Fibroblast of pulmonary artery (primary cell): Measurements from ENCODE around the gene MEGF6.

Source experiments
- DNase-seq: peaks from one replicate; pipeline ENCODE4 v3.0.0-alpha.2; 2010; ENCODE audit warnings: low read depth
- H3K4me3 ChIP-seq: replicated peaks from 2 replicates; pipeline ENCODE4 v1.5.1; 2011; ENCODE audit warnings: low read depth, mild to moderate bottlenecking, control low read depth, low read length, moderate library complexity
- CTCF ChIP-seq: IDR thresholded peaks from 2 replicates; pipeline ENCODE4 v1.5.1; 2011; ENCODE audit warnings: mild to moderate bottlenecking, control low read depth, low read length, inconsistent platforms; ENCODE audit errors: missing control alignments

Gene MEGF6

DNA sequence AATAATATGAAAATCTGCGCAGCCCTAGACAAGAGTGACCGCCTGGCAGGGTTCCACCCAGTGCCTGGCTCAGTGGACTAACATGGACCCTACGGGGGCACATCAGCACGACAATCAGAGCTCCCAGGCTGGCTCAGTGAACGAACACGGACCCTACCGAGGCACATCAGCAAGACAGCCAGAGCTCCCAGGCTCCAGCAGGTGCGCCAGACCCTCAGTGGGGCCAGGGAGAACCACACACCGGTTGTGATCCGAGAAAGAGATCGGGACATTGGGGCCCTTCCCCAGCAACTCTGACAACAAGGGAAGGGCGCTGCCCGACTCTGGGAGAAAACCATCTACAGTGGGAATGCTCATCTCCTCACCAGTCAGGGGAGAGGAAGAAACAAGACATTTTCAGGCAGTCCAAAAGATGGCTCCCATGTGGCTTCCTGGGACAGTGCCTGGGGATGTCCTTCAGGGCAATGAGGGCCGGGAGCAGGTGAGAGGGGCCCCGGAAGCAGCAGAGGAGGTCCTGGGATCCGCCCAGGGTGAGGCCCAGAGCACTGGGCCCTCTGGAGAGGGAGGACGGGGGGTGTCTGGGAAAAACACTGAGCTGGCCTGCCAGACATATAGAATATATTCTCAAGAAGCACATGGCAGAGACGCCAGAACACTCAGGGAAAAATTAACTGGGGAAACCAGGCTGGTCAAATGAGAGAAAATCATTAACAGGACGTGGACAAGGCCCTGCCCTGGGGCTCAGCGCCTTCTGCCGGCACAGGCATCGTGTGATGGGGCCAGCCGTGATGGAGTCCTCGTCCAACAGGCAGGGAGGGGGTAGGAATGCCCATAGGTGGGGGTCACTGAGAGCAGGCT, 152.0 kb downstream of the MEGF6 start:
- no peak overlapping the region for H3K4me3 ChIP-seq
- no peak for DNase-seq
- no peak for TF ChIP-seq CTCF

DNA sequence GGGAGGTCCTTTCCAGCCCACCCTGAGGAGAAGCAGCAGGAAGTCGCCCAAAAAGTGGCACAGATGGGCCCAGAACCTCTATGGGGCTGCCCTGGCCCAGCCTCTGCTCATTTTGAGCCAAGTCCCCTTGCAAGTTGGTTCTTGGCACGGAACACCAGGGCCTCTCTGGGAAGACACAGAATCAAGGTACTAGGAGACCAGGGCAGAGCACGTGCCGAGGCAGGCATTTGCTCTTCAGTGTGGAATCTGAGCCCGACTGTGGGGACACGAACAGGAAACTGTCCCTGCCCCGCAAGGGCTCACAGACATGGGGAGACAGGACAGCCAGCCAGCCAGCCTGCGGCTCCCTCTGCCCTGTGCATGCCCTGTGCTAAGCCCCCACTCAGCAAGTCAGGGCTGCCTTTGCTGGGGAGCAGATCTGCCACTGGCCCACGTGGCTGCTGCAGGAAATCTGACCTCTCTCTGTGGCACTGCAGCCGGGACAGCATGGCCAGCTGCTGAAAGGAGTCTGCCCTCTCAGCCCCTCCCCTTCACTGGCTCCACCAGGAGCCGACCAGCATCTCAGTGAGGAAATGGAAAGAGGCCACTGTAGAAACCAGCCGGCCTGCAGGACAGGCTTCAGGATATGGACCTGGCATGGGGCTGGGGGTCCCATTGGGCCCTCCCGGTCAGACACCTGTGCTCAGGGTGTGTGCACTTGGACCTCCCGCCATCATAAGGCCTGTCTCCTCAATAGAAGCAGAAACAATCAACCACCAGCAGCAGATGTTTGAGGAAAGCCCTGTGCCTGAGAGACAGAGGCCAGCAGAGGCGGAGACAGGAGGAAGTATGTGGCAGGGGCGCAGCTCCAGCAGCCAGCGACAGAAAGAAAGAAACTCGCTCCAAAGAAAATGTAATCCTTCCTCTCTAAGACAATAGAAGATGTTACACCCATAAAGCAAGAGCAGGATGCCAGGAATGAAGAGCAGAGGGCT, 153.1 kb downstream of the MEGF6 start:
- DNase-seq = no peak
- no peak for TF ChIP-seq CTCF
- no peak overlapping the region for H3K4me3 ChIP-seq

GRCh38 chr1:3456964-3457909, 154.1 kb downstream of the MEGF6 start:
- no peak overlapping the region for H3K4me3 ChIP-seq
- DNase-seq = no peak
- no peak for TF ChIP-seq CTCF

DNA sequence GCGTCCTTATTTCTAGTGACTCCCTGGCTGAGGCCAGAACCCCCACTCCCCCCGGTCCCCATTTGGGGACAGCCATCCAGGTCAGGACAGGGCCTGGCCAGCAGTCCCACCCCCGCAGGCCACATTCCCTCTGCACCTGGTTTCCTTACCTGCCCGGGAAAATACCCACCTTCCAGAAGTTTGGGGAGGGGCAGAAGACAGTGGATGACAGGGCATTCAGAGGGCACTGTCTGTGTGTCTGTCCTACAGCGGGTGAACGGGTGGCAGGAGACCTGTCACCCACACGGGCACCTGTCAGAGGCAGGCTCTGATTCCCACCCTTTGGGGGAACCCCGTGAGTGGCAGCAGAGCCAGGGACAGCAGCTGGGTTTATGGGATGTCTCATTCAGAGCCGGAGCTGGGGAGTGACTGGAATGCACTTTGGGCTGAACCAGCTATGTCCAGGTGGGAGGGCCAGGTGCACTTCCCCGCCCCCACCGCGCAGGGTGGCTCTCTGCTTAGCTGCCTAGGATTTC, 154.8 kb downstream of the MEGF6 start:
- TF ChIP-seq CTCF = no peak
- H3K4me3 ChIP-seq = no peak overlapping the region
- DNase-seq = no peak

DNA sequence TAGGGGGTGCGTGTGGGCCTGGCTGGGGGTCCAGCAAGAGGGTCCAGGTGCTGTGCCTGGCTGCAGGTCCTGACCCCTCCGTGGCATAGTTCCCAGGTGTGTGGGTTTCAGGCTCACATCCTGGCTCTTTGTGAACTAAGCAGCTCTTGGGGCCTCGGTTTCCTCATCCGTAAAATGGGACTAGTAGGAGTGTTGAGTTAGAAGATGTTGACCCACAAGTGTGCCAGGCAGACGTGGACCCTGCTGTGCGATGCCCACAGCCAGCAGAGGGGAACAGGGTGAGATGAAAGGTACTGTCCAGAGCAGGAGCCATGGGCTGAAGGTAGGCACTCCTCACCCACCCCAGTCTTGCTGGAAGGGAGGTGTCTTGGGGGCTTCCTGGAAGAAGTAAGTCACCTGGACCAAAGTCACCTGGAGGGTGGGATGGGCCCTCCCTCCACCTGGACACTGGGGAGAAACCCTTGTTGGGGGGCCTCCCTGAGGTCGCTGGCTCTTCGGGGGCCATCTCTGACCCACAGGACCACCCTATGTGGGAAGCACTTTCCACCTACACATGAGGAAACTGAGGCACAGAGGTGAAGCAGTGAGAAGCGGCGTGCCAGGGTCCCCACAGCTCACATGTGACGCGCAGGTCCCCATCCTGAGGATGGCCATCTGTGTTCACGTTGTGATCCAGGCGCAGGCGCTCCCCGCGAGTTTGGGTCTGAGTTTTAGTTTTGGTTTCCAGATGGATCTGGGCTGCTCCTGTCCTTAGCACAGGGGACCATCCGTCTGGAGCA, 155.4 kb downstream of the MEGF6 start:
- no peak for TF ChIP-seq CTCF
- no peak for DNase-seq
- H3K4me3 ChIP-seq = no peak overlapping the region
